GM23338 (cell line): Measurements from ENCODE around the gene ZNF787. TPM values are rescaled to one million over a fixed set of nuclear protein-coding genes. Genes with fewer than 3 reads are reported as not detected.

Source experiments
- ATAC-seq: fragments of 200-7000 bp; cut with Tn5 transposase; 3 replicates; pipeline ENCODE4 v1.9.1; 2020
- DNase-seq: peaks from one replicate; pipeline ENCODE4 v3.0.0-alpha.2; 2015; ENCODE audit warnings: low spot score
- H2AFZ ChIP-seq: fragments of 200-600 bp; sonication (generic); 2 replicates; pipeline ENCODE4 v1.8.0; 2016; ENCODE audit warnings: antibody characterized with exemption, mild to moderate bottlenecking, moderate library complexity
- H3F3A ChIP-seq: fragments of 200-600 bp; sonication (generic); replicated peaks from 2 replicates; pipeline ENCODE4 v1.8.0; 2017; ENCODE audit warnings: antibody characterized with exemption, mixed run types, low read depth
- H3K27ac ChIP-seq: fragments of 200-600 bp; sonication (generic); 2 replicates; pipeline ENCODE4 v1.6.1; 2016; ENCODE audit warnings: low read depth
- H3K27me3 ChIP-seq: fragments of 200-600 bp; sonication (generic); 2 replicates; pipeline ENCODE4 v1.8.0; 2016; ENCODE audit warnings: mild to moderate bottlenecking, mixed run types, moderate library complexity; ENCODE audit not compliant: insufficient read depth
- H3K36me3 ChIP-seq: fragments of 200-600 bp; sonication (generic); 2 replicates; pipeline ENCODE4 v1.8.0; 2016; ENCODE audit warnings: mild to moderate bottlenecking; ENCODE audit not compliant: insufficient read depth
- H3K4me1 ChIP-seq: fragments of 200-600 bp; sonication (generic); 2 replicates; pipeline ENCODE4 v1.8.0; 2016; ENCODE audit warnings: mild to moderate bottlenecking, moderate library complexity; ENCODE audit not compliant: insufficient read depth
- H3K4me2 ChIP-seq: fragments of 200-600 bp; sonication (generic); 2 replicates; pipeline ENCODE4 v1.7.1; 2017; ENCODE audit warnings: mixed run types
- H3K4me3 ChIP-seq: fragments of 200-600 bp; sonication (generic); 2 replicates; pipeline ENCODE4 v1.6.1; 2016; ENCODE audit warnings: mixed run types
- H3K79me2 ChIP-seq: fragments of 200-600 bp; sonication (generic); replicated peaks from 2 replicates; pipeline ENCODE4 v1.8.0; 2017; ENCODE audit warnings: mild to moderate bottlenecking; ENCODE audit not compliant: insufficient read depth
- H3K9me2 ChIP-seq: fragments of 200-600 bp; sonication (generic); 2 replicates; pipeline ENCODE4 v1.8.0; 2017; ENCODE audit not compliant: insufficient read depth
- H4K20me1 ChIP-seq: fragments of 200-600 bp; sonication (generic); replicated peaks from 2 replicates; pipeline ENCODE4 v1.8.0; 2017; ENCODE audit warnings: mild to moderate bottlenecking; ENCODE audit not compliant: insufficient read depth
- H3K27ac Mint-ChIP-seq: 2 replicates; pipeline ENCODE4 v1.8.0; 2020; ENCODE audit warnings: inconsistent platforms, mild to moderate bottlenecking, moderate library complexity, mixed read lengths
- H3K27me3 Mint-ChIP-seq: 3 replicates; pipeline ENCODE4 v1.8.0; 2022; ENCODE audit warnings: low read depth, mild to moderate bottlenecking, moderate library complexity, mixed read lengths, inconsistent platforms; ENCODE audit not compliant: insufficient read depth, poor library complexity
- H3K36me3 Mint-ChIP-seq: 3 replicates; pipeline ENCODE4 v1.8.0; 2021; ENCODE audit warnings: low read depth, mild to moderate bottlenecking, inconsistent platforms, moderate library complexity, mixed read lengths
- H3K4me1 Mint-ChIP-seq: 3 replicates; pipeline ENCODE4 v1.8.0; 2020; ENCODE audit warnings: mild to moderate bottlenecking, inconsistent platforms, mixed read lengths
- H3K4me3 Mint-ChIP-seq: 3 replicates; pipeline ENCODE4 v1.8.0; 2021; ENCODE audit warnings: moderate library complexity, mild to moderate bottlenecking, inconsistent platforms, mixed read lengths
- H3K9me3 Mint-ChIP-seq: 3 replicates; pipeline ENCODE4 v1.8.0; 2020; ENCODE audit warnings: moderate library complexity, mild to moderate bottlenecking, inconsistent platforms, mixed read lengths
- CREB1 ChIP-seq: fragments of 250-450 bp; sonication (Bioruptor Pico); IDR thresholded peaks from 2 replicates; pipeline ENCODE4 v1.5.0; 2020; ENCODE audit warnings: low read depth, mild to moderate bottlenecking, moderate library complexity
- CTCF ChIP-seq, 2 experiments: fragments of 200-600 bp in 1 of 2; sonication (generic) in 1 of 2; conservative IDR thresholded peaks; 2 replicates each; pipeline versions ENCODE4 v1.5.1 to v1.6.1; 2016 to 2017; ENCODE audit warnings: antibody characterized with exemption in 2 of 2, low read depth in 2 of 2, mild to moderate bottlenecking in 2 of 2, moderate library complexity in 1 of 2
- EZH2 ChIP-seq: fragments of 200-600 bp; sonication (generic); IDR thresholded peaks from one replicate; pipeline ENCODE4 v1.8.0; 2017; ENCODE audit warnings: antibody characterized with exemption, mild to moderate bottlenecking, low read depth; ENCODE audit not compliant: unreplicated experiment
- EZH2phosphoT487 ChIP-seq: fragments of 200-600 bp; sonication (generic); IDR thresholded peaks from one replicate; pipeline ENCODE4 v1.8.1; 2018; ENCODE audit warnings: antibody characterized with exemption; ENCODE audit not compliant: unreplicated experiment
- JUNB ChIP-seq: IDR thresholded peaks from one replicate; pipeline ENCODE4 v1.6.1; 2016; ENCODE audit warnings: antibody characterized with exemption; ENCODE audit not compliant: unreplicated experiment
- NANOG ChIP-seq: IDR thresholded peaks from 2 replicates; pipeline ENCODE4 v1.6.1; 2016; ENCODE audit warnings: antibody characterized with exemption, borderline replicate concordance
- POLR2AphosphoS5 ChIP-seq: IDR thresholded peaks from 2 replicates; pipeline ENCODE4 v1.6.1; 2016; ENCODE audit warnings: antibody characterized with exemption, low read depth
- STAT1 ChIP-seq: IDR thresholded peaks from one replicate; pipeline ENCODE4 v1.6.1; 2016; ENCODE audit warnings: antibody characterized with exemption; ENCODE audit not compliant: unreplicated experiment
- ZNF114 ChIP-seq: fragments of 250-450 bp; sonication (Bioruptor Pico); IDR thresholded peaks from 2 replicates; pipeline ENCODE4 v1.5.0; 2020; ENCODE audit warnings: mild to moderate bottlenecking, moderate library complexity
- ZNF331 ChIP-seq: fragments of 250-450 bp; sonication (Bioruptor Pico); IDR thresholded peaks from 2 replicates; pipeline ENCODE4 v1.5.0; 2020; ENCODE audit warnings: low read depth, mild to moderate bottlenecking, moderate library complexity
- ZNF462 ChIP-seq: fragments of 250-450 bp; sonication (Bioruptor Pico); IDR thresholded peaks from 2 replicates; pipeline ENCODE4 v1.5.0; 2020; ENCODE audit warnings: mild to moderate bottlenecking, moderate library complexity
- polyA plus RNA-seq: library from polyadenylated mRNA; unstranded; fragments of >200 nt; fragmentation: Nextera tagmentation; extraction: Ambion mirVana; gene quantifications from 2 replicates; pipeline ENCODE4 v1.2.1, GENCODE V29; 2016
- total RNA-seq: library from RNA; depleted of rRNA; stranded (reverse); fragments of >200 nt; shearing (Covaris generic); gene quantifications from 2 replicates; pipeline ENCODE4 v1.2.3, GENCODE V29; 2014
- TF ChIP-seq, protein P1 (sequence below): IDR thresholded peaks from 2 replicates; pipeline ENCODE4 v1.6.1; 2016; ENCODE audit warnings: antibody characterized with exemption
- TF ChIP-seq, protein P2 (sequence below): IDR thresholded peaks from one replicate; pipeline ENCODE4 v1.6.1; 2018; ENCODE audit warnings: antibody characterized with exemption; ENCODE audit not compliant: unreplicated experiment

ZNF787 gene
- total and polyA plus RNA-seq, 2 experiments from 2014 or later: 12.5 to 44.6 TPM

DNA sequence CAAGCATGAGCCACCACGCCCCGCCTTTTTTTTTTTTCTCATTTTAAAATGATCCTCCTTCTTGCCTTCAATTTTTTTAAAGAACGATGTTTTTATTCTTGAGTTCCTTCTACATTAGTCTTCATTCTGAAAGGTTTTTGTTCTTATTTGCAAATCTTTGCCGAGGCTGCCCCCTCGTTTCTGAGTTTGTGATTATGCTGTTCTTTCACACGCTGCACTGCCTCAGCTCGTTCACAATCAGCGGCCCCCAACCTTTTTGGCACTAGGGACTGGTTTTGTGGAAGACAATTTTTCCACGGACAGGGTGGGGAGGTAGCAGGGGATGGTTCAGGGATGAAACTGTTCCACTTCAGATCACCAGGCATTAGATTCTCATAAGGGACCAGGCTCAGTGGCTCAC lies 26.6 kb downstream of the ZNF787 start:
- no peaks in the 10 kb centered on the region for H3K9me2 ChIP-seq
- TF ChIP-seq CREB1 (CRISPR knock-in tag) (no peak), CTCF (conservative IDR thresholded peaks at IDR 0.05; ENCODE audit: low read depth in 2 of 2) (no peak), JUNB (no peak), EZH2 (no peak), ZNF114 (CRISPR knock-in tag) (no peak), ZNF331 (CRISPR knock-in tag) (no peak), STAT1 (no peak), ZNF462 (CRISPR knock-in tag) (no peak), EZH2phosphoT487 (no peak), POLR2AphosphoS5 (no peak), NANOG (no peak)
- TF ChIP-seq, protein P1, sequence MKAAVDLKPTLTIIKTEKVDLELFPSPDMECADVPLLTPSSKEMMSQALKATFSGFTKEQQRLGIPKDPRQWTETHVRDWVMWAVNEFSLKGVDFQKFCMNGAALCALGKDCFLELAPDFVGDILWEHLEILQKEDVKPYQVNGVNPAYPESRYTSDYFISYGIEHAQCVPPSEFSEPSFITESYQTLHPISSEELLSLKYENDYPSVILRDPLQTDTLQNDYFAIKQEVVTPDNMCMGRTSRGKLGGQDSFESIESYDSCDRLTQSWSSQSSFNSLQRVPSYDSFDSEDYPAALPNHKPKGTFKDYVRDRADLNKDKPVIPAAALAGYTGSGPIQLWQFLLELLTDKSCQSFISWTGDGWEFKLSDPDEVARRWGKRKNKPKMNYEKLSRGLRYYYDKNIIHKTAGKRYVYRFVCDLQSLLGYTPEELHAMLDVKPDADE: no peak
- TF ChIP-seq, protein P2, sequence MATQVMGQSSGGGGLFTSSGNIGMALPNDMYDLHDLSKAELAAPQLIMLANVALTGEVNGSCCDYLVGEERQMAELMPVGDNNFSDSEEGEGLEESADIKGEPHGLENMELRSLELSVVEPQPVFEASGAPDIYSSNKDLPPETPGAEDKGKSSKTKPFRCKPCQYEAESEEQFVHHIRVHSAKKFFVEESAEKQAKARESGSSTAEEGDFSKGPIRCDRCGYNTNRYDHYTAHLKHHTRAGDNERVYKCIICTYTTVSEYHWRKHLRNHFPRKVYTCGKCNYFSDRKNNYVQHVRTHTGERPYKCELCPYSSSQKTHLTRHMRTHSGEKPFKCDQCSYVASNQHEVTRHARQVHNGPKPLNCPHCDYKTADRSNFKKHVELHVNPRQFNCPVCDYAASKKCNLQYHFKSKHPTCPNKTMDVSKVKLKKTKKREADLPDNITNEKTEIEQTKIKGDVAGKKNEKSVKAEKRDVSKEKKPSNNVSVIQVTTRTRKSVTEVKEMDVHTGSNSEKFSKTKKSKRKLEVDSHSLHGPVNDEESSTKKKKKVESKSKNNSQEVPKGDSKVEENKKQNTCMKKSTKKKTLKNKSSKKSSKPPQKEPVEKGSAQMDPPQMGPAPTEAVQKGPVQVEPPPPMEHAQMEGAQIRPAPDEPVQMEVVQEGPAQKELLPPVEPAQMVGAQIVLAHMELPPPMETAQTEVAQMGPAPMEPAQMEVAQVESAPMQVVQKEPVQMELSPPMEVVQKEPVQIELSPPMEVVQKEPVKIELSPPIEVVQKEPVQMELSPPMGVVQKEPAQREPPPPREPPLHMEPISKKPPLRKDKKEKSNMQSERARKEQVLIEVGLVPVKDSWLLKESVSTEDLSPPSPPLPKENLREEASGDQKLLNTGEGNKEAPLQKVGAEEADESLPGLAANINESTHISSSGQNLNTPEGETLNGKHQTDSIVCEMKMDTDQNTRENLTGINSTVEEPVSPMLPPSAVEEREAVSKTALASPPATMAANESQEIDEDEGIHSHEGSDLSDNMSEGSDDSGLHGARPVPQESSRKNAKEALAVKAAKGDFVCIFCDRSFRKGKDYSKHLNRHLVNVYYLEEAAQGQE: no peak
- H3K4me1 ChIP-seq: peaks cover 6% of the 10 kb centered on the region; the same call in 1 of the 2 replicates
- ATAC-seq (no peak), DNase-seq (no peak)
- H3K27me3 Mint-ChIP-seq: peaks cover 9% of the 10 kb centered on the region
- H3K4me2 ChIP-seq: no peak overlapping the region
- H3K4me1 Mint-ChIP-seq: peaks cover 24% of the 10 kb centered on the region
- H3K27me3 ChIP-seq: no peaks in the 10 kb centered on the region
- H3F3A ChIP-seq: no peaks in the 10 kb centered on the region
- H3K4me3 Mint-ChIP-seq: no peak overlapping the region
- H3K36me3 Mint-ChIP-seq: peaks cover 54% of the 10 kb centered on the region
- H3K79me2 ChIP-seq: peaks cover 81% of the 10 kb centered on the region
- peaks cover 6% of the 10 kb centered on the region for H3K9me3 Mint-ChIP-seq
- no peaks in the 10 kb centered on the region for H3K36me3 ChIP-seq
- peaks cover 22% of the 10 kb centered on the region for H4K20me1 ChIP-seq
- no peak overlapping the region for H3K27ac Mint-ChIP-seq
- no peak overlapping the region for H3K27ac ChIP-seq
- no peak overlapping the region for H3K4me3 ChIP-seq
- no peak overlapping the region for H2AFZ ChIP-seq
